GM19324 (cell line): ENCODE data around the gene CCDC8.
"Not testable (repeated sequence)": the region's sequence is repeated elsewhere in the genome, so short reads cannot be mapped to it uniquely, and the experiment has no call there.

Experiments
- ATAC-seq: cut with Tn5 transposase; IDR thresholded peaks from one replicate; pipeline ENCODE4 v1.9.1; 2021; ENCODE audit warnings: mild to moderate bottlenecking, moderate library complexity; ENCODE audit not compliant: unreplicated experiment, low FRiP score

CCDC8 gene

DNA sequence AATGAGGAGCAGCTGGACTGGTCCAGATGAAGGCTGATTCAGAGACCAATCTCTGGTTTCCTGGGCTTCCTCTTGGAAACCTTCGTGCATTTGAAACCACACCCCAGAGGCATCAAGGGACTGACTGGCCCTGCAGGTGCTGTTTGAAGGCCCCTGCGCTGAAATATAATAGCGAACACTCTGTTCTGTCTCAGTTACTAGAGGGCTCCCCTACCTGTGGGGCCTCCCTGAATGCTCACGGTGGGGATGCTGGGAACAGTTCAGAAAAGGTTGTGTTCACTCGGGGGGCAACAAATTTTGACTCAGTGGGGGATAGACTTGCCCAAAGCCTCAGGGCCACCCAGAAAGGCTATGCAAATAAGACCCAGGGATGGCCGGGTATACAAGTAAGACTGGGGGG is 6.4 kb downstream of the CCDC8 start:
- no peak for ATAC-seq

DNA sequence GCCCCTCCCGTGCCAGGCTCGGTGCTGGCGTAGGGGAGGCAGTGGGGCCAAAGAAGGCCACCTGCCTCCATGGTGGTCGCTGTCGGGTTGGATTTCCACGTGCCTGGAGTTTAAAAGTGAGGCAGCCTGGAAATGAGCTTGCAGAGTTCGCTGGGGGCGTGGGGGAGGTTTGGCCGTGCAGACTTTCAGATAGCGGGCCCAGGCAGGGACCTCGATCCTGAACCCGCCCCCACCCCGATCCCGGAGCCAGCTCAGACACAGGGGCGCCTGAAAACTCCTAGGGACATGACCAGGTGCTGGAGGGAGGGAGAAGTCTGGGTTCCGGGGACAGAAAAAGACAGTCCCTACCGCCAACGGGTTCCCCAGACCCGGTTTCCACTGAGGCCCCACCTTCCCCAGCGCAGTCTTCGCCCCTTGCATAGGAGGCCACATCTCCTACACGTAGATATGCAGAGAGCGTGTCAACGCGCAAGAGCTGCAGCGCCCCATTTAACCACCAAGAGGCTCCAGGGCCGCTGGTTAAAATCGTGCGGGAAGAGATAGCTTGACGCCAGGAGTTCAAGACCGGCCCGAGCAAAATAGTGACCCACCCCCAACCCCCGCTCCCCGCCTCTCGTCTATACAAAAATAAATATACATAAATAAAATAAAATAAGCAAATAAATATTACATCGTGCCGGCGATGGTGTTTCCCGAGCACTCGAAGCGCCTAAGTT is 8.5 kb downstream of the CCDC8 start:
- no peak for ATAC-seq

DNA sequence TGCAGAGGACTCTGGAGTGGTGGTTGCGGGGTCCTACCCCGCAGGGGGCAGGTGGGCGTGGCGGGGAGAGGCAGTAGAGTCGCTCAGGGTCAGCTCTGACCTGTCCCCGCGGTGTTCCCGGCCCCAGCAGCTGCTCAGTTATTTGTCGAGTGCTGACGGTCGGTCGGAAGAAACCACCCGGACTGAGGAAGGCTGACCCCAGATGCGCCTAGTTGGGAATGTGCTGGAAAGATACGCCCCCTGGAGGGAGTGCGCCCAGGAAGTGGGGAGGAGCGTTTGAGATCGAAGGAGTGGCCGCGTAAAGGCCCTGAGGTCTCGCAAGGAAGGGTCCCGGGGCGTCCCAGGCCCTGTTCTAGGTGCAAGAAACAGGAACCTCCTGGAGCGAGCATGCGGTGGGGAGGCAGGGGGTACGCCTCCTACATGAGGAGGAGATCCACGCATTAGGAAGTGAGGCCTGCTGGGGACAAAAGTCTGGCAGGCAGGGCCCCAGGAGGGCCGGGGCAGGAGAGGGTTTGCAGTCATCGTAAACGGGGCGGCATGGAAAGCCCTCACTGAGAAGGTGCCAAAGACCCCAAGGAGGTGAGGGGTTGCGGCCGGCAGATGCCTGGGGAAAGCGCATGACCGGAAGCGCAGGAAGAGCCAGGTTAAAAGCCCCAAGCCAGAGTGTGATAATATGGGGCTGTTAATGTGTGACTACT is 9.2 kb downstream of the CCDC8 start:
- no peak for ATAC-seq

DNA sequence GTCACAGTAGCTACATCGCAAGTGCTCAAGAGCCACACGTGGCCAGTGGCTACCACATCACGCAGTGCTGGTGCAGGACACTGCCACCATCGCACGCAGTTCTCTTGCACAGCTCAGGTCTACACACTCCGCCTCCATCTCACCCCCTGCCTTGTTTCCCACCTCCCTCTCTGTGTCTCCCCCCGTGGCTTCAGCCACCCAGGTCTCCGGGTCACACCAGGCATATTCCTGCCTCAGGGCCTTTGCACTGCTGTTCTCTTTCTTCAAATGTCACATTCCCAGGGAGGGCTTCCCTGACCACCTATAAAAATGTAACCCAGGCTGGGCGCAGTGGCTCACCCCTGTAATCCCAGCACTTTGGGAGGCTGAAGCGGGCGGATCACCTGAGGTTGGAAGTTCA is 10.6 kb downstream of the CCDC8 start:
- no peak for ATAC-seq

DNA sequence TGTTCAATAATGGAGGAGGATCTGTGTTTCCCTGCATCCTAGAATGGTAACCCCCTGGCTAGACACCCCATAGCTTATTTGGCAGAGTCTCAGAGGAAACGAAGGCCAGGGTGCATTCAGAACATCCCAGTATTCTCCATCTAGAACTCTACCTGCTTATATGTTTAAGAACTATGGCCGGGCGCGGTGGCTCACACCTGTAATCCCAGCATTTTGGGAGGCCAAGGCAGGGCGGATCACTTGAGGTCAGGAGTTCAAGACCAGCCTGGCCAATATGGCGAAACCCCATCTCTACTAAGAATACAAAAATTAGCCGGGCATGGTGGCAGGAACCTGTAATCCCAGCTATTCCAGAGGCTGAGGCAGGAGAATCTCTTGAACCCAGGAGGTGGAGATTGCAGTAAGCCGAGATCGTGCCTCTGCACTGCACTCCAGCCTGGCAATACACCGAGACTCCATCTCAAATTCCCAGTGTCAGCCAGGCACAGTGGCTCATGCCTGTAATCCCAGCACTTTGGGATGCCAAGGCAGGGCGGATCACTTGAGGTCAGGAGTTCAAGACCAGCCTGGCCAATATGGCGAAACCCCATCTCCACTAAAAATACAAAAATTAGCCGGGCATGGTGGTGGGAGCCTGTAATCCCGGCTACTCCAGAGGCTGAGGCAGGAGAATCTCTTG is 15.4 kb downstream of the CCDC8 start:
- ATAC-seq = not testable (repeated sequence)

DNA sequence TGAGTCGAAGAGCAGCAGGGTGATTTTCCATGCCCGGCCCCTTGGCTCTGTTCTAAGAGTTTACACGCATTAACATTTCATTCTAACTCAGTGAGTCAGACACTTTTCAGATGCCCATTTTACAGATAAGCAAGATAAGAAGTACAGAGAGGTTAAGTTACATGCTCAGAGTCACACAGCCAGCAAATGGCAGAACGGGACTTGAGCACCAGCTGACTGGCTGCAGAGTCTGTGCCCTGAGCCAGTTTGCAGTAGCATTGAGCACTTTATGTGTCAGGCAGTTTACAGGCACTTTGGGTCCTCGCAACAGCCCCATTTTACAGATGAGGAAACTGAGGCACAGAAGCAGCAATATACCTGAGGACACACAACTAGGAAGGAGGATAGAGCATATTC is 19.0 kb downstream of the CCDC8 start:
- no peak for ATAC-seq

DNA sequence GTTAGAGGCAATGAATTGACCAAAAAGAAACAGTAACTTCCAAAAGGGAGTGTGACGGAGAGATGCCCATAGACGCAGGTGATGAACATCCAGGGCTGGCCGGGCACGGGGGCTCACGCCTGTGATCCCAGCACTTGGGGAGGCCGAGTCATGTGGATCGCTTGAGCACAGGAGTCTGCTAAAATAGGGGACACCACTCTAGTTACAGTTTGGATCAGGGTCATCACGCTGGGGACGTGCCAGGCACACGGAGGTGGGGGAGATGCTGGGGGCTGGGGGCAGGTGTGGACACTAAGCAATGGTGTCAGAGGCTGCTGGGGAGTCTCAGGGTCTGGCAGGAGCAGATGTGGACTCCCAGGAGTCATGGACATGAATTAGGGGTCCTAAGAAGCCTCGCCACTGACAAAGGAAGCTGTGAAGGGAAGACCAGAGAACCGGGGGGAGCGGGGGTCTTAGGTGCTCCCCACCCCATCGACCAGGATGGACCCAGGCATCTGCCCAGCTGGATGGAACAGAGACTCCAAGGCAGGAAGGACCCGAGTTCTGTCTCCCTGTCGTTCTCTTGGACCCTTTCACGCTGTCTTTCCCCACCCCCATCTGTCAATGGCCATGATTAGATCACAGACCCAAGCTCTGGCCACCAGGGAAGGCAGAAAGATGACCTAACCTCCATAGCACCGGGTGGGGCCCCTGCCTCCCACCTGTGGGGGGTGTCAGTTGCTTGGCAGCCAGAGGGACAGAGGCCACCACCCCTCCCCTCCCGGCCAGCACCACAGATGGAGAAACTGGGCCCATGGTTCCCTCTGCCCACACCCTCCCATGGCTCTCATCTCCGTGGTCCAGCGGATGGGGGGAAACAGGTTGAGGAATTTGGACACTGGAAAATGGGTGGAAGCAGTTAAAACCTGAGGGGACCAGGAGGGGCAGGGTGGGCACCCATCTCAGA is 19.6 kb downstream of the CCDC8 start:
- ATAC-seq = no peak

DNA sequence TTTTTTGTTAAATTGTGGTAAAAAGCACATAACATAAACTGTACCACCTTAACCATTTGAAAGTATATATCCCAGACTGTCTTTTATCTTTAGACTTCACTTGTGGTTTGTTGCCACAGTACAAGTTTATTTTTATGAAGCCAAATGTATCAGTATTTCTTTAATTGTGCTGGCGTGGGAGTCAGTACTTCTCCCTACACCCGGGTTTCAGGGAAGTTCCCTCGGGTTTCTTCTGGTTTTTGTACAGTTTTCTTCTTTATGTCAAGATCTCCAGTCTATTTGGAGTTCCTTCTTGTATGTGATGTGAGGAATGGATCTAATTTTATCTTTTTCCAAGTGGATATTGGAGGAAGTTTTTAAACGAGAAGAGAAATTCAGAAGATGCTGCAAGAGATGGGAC is 20.5 kb downstream of the CCDC8 start:
- no peak for ATAC-seq

DNA sequence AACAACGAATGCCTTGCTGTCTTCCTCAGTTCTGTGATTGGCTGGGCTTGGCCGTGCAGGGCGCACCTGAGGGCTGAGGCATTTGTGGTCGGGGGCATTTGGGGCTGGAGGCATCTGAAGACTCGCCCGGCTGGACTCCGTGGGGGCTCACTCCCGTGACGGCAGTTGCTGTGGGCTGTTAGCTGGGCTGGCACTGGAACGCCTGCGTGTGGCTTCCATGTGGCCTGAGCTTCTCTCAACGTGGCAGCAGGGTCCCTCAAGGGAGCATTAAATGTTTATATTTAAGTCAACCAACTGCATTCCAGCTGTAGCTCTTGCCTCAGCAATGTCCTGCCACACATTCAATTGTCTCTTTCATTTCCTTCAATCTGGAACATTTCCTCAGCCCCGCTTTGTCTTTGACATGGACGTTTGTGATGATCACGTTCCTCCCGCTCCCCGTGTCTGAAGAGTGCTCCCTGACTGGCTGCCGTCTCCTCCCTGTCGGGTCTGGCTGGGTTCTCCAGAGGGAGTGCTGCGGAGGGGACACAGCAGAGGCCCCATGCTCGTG is 21.0 kb downstream of the CCDC8 start:
- ATAC-seq = no peak

DNA sequence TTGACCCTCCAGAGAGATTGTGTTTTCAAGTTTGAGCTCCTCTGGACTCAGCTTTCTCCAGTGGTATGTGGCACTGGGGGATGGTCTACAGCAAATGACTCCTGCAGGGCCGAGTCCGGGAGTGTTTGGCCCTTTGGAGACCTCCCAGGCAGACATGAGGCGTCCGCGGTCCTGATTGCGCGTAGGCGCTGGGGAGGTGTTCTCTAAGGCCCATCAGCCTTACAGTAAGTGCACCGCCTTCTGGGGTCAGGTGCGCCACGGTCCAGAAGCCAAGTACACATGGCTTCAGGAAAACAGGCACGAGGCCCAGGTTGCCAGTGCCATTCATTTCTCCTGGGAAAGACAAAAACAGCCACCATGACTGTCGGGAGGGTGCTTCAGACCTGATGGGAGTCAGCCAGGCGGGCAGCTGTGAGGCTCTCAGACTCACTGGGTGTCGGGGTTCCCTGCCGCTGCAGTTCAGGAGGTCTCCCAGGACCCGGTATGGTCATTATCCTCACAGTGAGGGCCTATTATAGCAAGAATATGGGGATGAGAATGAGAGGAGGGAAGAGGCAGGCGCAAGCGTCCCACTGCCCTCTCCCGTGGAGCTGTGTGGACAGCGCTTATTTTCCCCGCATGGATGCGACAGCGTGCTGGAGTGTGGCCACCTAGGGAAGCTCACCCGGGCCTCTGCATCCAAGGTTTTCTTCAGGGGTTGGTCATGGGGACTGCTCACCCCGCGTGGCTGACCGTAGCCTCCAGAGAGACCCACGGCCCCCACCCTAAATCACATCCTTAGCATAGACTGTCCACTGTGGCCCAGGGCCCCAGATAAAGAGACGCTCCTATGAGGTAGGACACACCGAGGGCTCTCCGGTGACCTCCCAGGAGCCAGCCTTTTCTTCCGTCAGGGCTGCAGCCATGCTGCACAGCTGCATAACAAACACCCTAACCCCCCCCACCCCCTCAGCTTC is 21.8 kb downstream of the CCDC8 start:
- ATAC-seq = no peak

DNA sequence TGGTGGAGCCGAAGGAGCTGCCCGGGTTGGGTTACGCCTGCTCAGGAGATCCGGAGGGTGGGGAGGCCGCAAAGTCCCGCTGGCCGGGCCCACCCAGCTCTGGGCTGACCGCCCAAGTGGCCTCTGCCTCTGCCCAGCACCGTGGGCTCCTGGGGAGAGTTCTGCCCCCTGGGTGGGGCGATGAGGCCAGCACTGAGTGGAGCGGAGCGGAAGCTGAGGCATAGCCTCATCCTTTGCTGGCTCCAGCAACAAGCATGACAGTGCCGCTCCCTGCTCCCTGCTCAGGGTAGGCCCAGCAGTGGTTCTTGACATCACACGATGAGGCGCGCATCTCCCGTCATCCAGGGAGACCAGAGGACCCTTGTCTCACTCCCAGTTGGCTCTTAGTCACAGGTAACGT is 22.5 kb downstream of the CCDC8 start:
- no peak for ATAC-seq

DNA sequence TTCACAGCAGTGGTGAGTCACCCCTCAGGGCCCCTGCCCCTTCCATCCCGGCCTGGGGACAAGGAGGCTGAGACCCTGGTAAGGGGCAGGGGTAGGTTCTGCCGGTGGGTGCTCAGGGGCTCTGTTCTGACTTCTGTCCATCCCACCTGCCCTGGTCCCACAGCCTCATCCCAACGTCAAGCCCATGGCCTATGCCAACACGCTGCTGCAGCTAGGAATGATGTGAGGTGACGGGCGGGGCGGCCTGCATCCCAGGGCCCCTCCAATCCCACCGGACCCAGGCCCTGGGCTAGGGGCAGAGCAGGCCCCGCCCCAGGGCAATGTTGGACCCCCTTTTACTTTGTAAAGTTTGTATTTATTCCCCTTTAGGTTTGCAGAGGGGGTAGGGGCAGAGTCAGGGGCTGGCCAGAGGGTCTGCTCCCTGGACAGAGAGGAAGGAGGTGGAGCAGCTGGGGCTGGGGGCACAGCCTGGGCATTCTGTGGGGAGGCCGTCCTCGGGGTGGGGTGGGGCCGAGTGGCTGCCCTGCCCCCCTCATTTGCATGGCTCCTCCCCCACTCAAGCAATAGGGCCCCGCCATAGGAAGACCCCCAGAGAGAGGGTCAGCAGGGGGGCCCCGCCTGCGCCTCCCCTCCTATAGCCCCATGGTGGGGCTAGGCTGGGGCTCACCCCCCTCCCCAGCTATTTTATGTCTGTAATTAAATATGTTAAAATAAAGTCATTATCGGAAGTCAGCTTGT is 23.1 kb downstream of the CCDC8 start:
- ATAC-seq = no peak

DNA sequence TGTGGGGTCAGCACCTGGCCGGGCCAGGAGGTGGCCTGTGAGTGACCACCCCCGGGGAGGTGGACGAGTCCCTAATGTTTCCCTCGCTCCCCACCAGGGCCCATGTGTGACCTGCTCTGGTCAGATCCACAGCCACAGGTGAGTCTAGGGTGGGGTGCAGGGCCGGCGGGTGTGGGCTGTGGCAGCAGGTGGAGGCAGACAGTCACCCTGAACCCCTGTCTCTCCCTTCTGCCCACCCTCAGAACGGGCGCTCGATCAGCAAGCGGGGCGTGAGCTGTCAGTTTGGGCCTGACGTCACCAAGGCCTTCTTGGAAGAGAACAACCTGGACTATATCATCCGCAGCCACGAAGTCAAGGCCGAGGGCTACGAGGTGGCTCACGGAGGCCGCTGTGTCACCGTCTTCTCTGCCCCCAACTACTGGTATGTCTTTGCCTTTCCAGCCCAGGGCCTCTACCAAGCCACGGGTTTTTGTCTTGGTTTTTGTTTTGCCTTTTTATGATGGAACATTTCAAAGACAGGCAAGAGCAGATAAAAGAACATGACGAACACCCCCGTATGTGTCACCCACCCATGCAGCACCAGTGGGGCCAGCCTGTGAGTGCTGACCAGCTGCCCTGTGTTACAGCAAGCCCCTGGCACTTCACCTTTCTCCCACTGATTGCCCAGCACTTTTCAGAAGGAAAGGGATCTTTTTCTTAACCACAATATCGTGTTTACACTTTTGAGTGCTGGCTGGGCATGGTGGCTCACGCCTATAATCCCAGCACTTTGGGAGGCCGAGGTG is 24.9 kb downstream of the CCDC8 start:
- ATAC-seq = no peak

DNA sequence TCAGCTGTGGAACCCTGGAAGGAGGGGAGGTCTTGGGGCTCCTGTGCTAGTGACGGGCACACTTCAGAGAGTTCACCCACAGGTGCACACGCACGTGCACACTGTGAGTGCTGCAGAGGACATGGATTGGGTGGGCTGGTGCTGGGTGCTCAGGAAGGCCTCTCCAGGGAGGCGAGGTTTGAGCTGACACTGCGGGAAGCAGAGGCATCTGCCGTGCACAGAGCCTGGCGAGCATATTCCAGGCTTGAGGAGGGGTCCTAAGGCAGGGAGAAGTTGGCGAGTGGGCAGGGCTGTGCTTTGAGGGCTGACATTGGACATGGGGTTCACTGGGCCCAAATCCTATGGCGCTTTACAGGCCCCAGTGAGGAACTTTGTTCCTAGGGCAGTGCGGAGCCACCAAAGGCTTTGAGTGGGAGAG is 25.6 kb downstream of the CCDC8 start:
- no peak for ATAC-seq

DNA sequence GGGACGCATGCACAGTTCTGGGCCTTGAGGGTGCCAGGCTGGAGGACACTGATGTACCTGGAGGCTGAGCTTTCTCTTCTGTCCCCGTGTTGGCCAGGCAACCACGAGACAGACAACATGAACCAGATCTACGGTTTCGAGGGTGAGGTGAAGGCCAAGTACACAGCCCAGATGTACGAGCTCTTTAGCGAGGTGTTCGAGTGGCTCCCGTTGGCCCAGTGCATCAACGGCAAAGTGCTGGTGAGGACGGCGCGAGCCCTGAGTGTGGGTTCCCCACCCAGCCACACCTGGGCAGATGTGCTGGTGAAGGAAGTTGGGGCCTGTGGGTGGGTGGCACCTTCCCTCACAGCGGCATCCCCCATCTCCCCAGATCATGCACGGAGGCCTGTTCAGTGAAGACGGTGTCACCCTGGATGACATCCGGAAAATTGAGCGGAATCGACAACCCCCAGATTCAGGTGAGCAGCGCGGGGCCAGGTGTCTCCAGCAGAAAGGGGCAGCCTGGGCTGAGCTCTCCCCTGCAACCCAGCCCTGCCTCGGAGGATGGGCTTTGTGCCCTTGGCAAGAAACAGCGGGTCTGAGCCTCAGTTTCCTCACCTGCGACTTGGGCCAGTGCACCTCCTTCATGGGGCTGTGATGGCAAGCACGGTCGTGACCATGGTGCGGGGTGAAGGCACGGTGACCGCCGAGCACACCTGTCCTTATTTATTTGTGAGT is 26.2 kb downstream of the CCDC8 start:
- ATAC-seq = no peak

DNA sequence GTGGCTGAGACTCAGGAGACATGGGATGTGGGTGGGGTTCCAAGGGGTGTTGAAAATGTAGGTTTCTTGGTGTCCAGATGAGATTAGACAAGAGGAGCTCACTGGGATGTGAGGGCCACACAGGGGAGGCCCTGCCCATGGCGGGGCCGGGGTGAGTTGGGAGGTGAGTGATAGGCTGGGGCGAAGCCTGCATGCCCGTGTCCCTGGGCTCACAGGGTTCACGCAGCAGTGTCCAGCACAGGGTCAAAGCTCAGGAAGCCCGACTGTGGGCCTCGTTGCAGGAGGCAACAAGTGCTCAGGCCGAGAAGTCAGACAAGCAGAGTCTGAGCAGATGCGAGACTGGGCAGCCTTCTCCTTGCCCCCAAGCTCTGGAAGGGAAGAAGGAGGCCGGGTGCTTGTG is 27.2 kb downstream of the CCDC8 start:
- no peak for ATAC-seq

DNA sequence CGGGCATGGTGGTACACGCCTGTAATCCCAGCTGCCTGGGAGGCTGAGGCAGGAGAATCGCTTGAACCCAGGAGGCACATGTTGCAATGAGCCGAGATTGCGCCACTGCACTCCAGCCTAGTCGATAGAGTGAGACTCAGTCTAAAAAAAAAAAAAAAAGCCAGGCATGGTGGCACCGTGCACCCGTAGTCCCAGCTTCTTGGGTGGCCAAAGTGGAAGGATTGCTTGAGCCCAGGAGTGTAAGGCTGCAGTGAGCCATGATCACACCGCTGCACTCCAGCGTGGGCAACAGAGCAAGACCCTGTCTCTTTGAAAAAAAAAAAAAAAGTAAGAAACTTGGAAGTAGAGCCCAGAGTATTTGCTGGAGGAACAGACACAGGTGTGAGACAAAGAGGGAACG is 27.7 kb downstream of the CCDC8 start:
- ATAC-seq = no peak
